ENCODE results near the gene PACSIN1. TPM values are rescaled to one million over a fixed set of nuclear protein-coding genes. Genes with fewer than 3 reads are reported as not detected.
A peak's percentile ranks its signal among the peaks of the same experiment; 100 is the strongest.

Gene PACSIN1
- total RNA-seq, 1 experiment from 2014 or later = not detected

DNA sequence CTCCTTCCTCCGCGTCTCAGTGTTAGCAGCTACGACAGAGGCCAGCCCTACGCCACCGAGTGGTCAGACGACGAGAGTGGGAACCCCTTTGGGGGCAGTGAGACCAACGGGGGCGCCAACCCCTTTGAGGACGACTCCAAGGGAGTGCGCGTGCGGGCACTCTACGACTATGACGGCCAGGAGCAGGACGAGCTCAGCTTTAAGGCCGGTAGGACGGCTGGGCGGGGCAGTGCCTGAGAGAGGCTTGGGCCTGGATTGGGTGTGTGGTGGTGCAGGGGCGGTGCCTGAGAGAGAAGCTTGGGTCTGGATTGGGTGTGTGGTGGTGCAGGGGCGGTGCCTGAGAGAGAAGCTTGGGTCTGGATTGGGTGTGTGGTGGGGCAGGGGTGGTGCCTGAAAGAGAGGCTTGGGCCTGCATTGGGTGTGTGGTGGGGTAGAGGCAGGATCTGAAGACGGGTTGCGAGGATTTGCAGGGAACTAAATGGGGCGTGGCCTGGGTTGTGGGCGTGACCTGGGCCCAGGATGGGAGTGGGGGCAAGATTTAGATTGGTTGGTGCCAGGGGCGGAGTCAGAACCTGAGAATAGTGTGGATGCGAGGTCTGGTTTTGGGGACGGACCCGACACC is 65.8 kb downstream of the PACSIN1 start:
- in situ Hi-C loops (cut with HindIII; ENCODE audit: low pct_unique_long_range_greater_than_20kb, low sequenced_read_pairs) = no loop called here
- no peak for DNase-seq (ENCODE audit: low read depth, low spot score)

GRCh38 chr6:34532230-34532629 is 66.4 kb downstream of the PACSIN1 start:
- in situ Hi-C loops (cut with HindIII; ENCODE audit: low pct_unique_long_range_greater_than_20kb, low sequenced_read_pairs) = no loop called here
- DNase-seq (ENCODE audit: low read depth, low spot score) = no peak

DNA sequence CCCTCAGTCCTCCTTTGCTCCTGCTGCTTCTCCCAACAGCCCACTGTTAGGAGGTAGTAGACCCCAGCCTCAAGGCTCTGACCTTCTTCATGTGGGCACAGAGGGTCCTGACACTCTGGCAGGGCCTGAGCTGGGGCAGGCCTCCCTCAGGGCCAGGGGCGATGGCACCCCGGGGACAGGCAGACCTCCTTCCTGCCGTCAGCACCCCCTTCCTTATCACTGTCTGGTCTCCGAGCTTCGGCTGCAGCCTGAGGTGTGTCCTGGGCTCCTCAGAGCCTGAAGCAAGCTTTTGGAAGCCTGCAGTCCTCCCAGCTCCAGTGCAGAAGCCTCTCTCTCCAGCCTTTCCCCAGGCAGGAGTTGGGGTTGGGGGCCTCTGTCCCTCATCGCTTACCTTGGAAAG is 68.3 kb downstream of the PACSIN1 start:
- no peak for DNase-seq (ENCODE audit: low read depth, low spot score)
- in situ Hi-C loops (cut with HindIII; ENCODE audit: low pct_unique_long_range_greater_than_20kb, low sequenced_read_pairs) = no loop called here

DNA sequence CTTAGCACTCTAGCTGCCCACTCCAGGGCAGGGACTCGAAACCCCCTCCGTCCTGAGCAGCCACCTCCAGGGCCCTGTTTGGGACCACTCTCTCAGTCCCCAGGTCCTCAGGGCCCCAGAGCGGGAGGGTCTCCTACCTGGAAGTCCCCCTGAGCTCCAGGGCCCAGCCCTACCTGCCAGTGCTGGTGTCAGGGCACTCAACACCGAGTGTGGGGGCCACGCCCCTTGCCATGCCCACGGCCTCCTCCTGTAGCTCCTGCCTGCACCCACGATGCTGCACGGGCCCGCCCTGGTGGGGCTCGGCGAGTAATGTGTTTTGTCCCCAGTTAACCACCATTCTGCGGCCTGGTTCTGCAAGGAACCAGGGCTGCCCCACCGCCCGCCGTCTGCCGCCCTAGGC is 68.8 kb downstream of the PACSIN1 start:
- in situ Hi-C loops (cut with HindIII; ENCODE audit: low pct_unique_long_range_greater_than_20kb, low sequenced_read_pairs) = no loop called here
- DNase-seq (ENCODE audit: low read depth, low spot score) = no peak

GRCh38 chr6:34535199-34535598 is 69.3 kb downstream of the PACSIN1 start:
- in situ Hi-C loops (cut with HindIII; ENCODE audit: low pct_unique_long_range_greater_than_20kb, low sequenced_read_pairs) = no loop called here
- DNase-seq (ENCODE audit: low read depth, low spot score) = no peak

- DNase-seq (ENCODE audit: low read depth, low spot score) = no peak
- in situ Hi-C loops (cut with HindIII; ENCODE audit: low pct_unique_long_range_greater_than_20kb, low sequenced_read_pairs) = no loop called here
Observed at GRCh38 chr6:34535646-34536045, 69.8 kb downstream of the PACSIN1 start.

DNA sequence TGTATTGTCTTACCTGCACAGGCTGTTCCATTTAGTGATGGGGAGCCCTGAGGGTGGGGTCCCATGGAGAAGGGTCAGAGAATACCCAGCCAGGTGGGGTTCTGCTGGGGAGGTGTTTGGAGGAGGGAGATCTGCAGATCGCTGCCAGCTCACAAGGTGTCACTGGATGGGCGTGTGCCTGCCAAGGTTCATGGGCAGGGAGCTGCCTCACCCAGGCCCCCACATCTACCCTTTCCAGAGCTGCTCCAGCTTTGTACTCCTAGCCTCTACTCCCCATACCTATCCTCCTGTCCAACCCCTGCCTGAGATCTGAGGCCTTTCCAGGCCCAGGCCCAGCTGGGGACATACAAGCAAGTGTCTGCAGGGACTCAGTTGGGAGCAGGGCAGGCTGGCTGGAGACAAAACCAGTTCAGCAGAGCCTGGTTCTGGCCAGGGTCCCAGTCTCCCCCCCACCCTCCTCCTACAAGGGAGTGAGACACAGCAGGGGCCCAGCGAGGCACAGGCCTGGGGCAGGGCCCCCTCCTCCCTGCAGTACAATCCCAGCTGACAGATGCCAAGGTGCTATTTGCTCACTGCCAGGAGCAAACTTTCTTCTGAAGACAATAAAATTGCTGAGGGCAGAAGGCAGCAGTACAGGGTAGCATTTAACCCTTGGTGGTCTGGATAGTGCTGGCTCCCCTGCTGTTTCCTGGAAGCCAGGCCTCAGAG is 70.5 kb downstream of the PACSIN1 start:
- DNase-seq (ENCODE audit: low read depth, low spot score) = no peak
- in situ Hi-C loops (cut with HindIII; ENCODE audit: low pct_unique_long_range_greater_than_20kb, low sequenced_read_pairs) = no loop called here

- DNase-seq (ENCODE audit: low read depth, low spot score) = no peak
- in situ Hi-C loops (cut with HindIII; ENCODE audit: low pct_unique_long_range_greater_than_20kb, low sequenced_read_pairs) = no loop called here
Observed at GRCh38 chr6:34536959-34537848, 71.3 kb downstream of the PACSIN1 start.

GRCh38 chr6:34537922-34538550 is 72.2 kb downstream of the PACSIN1 start:
- in situ Hi-C loops (cut with HindIII; ENCODE audit: low pct_unique_long_range_greater_than_20kb, low sequenced_read_pairs) = no loop called here
- no peak for DNase-seq (ENCODE audit: low read depth, low spot score)

- DNase-seq (ENCODE audit: low read depth, low spot score) = no peak
- in situ Hi-C loops (cut with HindIII; ENCODE audit: low pct_unique_long_range_greater_than_20kb, low sequenced_read_pairs) = no loop called here
Observed at GRCh38 chr6:34538581-34538980, 72.7 kb downstream of the PACSIN1 start.

- DNase-seq (ENCODE audit: low read depth, low spot score) = no peak
- in situ Hi-C loops (cut with HindIII; ENCODE audit: low pct_unique_long_range_greater_than_20kb, low sequenced_read_pairs) = no loop called here
Observed at GRCh38 chr6:34539181-34539580, 73.3 kb downstream of the PACSIN1 start.

DNA sequence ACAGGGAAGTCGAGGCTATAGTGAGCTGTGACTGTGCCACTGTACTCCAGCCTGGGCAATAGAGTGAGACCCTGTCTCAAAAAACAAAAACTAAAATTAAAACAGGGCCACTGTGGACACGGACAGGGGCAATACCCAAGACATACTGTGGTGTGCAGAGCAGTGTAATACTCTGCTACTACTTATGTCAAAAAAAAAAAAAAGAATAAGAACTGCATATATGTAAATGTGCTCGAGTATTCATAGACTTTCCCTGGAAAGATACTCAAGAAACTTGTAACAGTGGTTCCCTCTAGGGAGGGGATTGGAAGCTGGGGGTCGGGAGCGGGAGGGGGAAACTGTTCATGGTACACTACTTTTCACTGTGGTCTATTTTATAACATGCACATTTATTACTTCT is 74.3 kb downstream of the PACSIN1 start:
- in situ Hi-C loops (cut with HindIII; ENCODE audit: low pct_unique_long_range_greater_than_20kb, low sequenced_read_pairs) = no loop called here
- no peak for DNase-seq (ENCODE audit: low read depth, low spot score)

- no peak for DNase-seq (ENCODE audit: low read depth, low spot score)
- in situ Hi-C loops (cut with HindIII; ENCODE audit: low pct_unique_long_range_greater_than_20kb, low sequenced_read_pairs) = no loop called here
Observed at GRCh38 chr6:34540841-34541240, 75.0 kb downstream of the PACSIN1 start.

DNA sequence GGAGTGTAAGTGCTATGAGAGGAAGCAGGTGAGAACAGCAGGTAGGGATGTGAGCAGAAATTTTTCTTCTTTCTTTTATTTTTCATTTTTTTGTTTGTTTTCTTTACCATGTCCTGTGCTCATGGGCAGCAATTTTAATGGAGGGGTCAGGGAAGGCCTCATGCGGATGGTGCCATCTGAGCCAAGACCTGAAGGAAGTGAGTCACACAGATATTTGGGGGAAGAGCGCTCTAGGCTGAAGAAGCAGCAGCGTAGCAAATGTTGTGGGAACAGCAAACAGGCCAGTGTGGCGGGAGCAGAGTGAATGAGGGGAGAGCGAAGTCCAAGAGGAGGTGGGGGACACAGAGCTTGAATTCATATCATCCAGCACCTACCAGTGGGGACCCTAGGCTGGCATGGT is 77.5 kb downstream of the PACSIN1 start:
- in situ Hi-C loops (cut with HindIII; ENCODE audit: low pct_unique_long_range_greater_than_20kb, low sequenced_read_pairs) = no loop called here
- no peak for DNase-seq (ENCODE audit: low read depth, low spot score)

- DNase-seq (ENCODE audit: low read depth, low spot score) = no peak
- in situ Hi-C loops (cut with HindIII; ENCODE audit: low pct_unique_long_range_greater_than_20kb, low sequenced_read_pairs) = no loop called here
Observed at GRCh38 chr6:34544052-34544604, 78.3 kb downstream of the PACSIN1 start.

DNA sequence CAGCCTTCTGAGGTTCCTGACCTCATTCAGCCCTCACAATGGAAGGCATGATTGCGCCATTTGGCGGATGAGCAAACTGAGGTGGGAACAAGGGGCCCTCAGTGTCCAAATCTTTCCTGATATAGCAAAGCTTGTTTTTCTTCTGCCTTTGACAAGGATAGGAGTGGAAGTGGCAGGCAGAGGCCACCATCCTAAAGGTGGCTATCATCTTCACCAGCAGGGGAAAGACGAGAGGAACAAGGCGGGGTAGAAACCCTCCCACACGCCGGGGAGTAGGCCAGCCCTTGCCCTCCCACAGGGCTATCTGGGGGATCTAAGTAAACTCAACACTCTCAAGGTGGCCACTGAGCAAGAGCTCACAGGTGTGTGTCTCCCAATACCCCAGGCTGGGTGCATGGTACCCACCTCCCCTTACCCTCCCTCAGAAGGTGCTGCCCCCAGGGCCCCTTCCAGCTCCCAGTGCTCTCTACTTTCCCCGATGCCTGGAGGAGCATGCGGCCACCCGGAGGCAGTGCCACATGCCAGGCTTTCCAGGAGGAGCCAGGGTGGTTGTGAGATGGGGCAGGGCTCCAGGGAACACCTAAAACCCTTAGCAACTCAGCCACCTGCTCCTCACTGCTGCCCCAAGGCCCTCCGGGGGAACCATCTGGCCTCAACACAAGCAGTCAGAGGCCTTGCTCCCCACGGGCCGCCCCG is 79.0 kb downstream of the PACSIN1 start:
- in situ Hi-C loops (cut with HindIII; ENCODE audit: low pct_unique_long_range_greater_than_20kb, low sequenced_read_pairs) = no loop called here
- peak; percentile 14 for DNase-seq (ENCODE audit: low read depth, low spot score)

GRCh38 chr6:34546551-34547321 is 80.9 kb downstream of the PACSIN1 start:
- no peak for DNase-seq (ENCODE audit: low read depth, low spot score)

More at GRCh38 chr6:34546551-34547321, 80.9 kb downstream of the PACSIN1 start:
- in situ Hi-C loops (cut with HindIII; ENCODE audit: low pct_unique_long_range_greater_than_20kb, low sequenced_read_pairs) = no loop called here

All from SK-MEL-5 (cell line).